Muscle layer of colon (tissue), 2 donors: ENCODE results near the gene MRPL28.
"Not testable (repeated sequence)": the region's sequence is repeated elsewhere in the genome, so short reads cannot be mapped to it uniquely, and the experiment has no call there.

Experiments used
- H3K27ac ChIP-seq: one replicate; pipeline ENCODE4 v1.7.0; 2013; ENCODE audit warnings: low read depth, mild to moderate bottlenecking, low read length, moderate library complexity
- H3K27me3 ChIP-seq, 2 donors: one replicate each; pipeline ENCODE4 v1.7.0; 2013; ENCODE audit warnings: low read length in 2 of 2, mild to moderate bottlenecking in 2 of 2; ENCODE audit not compliant: insufficient read depth in 2 of 2, control insufficient read depth in 1 of 2
- H3K36me3 ChIP-seq: one replicate; pipeline ENCODE4 v1.7.0; 2013; ENCODE audit warnings: mild to moderate bottlenecking, low read length; ENCODE audit not compliant: insufficient read depth
- H3K4me1 ChIP-seq: one replicate; pipeline ENCODE4 v1.7.0; 2013; ENCODE audit warnings: mild to moderate bottlenecking, low read length; ENCODE audit not compliant: insufficient read depth
- H3K4me3 ChIP-seq, 2 donors: one replicate each; pipeline ENCODE4 v1.7.0; 2013; ENCODE audit warnings: low read length in 2 of 2, low read depth in 1 of 2, mild to moderate bottlenecking in 1 of 2, moderate library complexity in 1 of 2
- H3K9ac ChIP-seq: one replicate; pipeline ENCODE4 v1.7.0; 2013; ENCODE audit warnings: low read length
- H3K9me3 ChIP-seq: one replicate; pipeline ENCODE4 v1.7.0; 2013; ENCODE audit warnings: mild to moderate bottlenecking, low read length
- donor health status: abdominal sarcoma.
- donor health status: Adenocarcinoma of cecum.

Gene MRPL28

DNA sequence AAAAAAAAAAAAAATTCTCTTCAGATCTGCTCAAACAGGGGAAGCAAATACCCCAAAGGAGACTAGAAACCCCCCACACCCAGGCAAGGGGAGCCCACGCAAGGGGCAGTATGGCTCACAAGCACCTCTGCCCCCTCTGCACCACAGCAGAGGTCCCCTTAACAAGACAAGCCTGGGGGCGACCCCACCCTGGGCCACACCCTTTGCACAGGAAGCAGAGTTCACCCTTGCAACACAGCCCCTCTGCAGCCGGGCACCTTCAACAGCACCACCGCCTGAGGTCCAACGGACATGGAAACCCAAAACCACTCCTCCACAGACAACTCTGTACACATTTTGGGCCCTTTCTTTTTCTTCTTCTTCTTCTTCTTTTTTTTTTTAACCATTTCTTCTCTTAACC is 30.7 kb downstream of the MRPL28 start:
- H3K27me3 ChIP-seq: no peaks in the 10 kb centered on the region
- no peaks in the 10 kb centered on the region for H3K9me3 ChIP-seq
- H3K4me3 ChIP-seq: no peak overlapping the region
- H3K4me1 ChIP-seq: no peaks in the 10 kb centered on the region
- H3K27ac ChIP-seq: no peak overlapping the region
- H3K9ac ChIP-seq: no peak overlapping the region
- no peaks in the 10 kb centered on the region for H3K36me3 ChIP-seq

DNA sequence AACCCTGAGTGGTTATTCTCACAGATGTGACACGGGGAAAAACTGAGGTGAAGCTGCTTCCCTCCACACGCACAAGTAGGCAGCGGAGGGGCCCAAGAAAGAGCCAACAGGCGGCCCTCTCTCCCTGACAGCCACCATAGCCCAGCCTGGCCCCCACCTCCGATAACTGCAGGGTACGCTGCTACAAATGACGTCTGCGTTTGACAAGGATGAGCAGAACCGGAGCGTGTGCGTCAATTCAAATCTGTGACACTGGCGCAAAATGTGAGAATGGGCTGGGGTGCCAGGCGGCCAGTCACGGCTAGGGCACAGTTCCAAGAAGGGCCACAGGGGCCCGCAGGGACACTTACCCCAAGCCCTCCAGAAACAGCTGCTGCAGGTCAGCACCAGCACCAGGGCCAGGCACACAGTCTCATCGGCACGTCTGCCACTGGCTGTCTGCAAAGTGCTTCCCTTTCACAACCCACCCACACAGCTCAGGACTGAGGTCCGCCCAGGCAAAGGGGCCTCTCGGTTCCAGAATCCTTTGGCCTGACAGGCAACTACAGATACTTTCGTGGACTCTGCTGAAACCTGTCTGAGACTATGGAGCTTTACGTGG is 32.3 kb downstream of the MRPL28 start:
- no peaks in the 10 kb centered on the region for H3K27me3 ChIP-seq
- no peaks in the 10 kb centered on the region for H3K36me3 ChIP-seq
- no peak overlapping the region for H3K4me3 ChIP-seq
- no peaks in the 10 kb centered on the region for H3K4me1 ChIP-seq
- H3K9ac ChIP-seq: no peak overlapping the region
- no peak overlapping the region for H3K27ac ChIP-seq
- no peaks in the 10 kb centered on the region for H3K9me3 ChIP-seq

DNA sequence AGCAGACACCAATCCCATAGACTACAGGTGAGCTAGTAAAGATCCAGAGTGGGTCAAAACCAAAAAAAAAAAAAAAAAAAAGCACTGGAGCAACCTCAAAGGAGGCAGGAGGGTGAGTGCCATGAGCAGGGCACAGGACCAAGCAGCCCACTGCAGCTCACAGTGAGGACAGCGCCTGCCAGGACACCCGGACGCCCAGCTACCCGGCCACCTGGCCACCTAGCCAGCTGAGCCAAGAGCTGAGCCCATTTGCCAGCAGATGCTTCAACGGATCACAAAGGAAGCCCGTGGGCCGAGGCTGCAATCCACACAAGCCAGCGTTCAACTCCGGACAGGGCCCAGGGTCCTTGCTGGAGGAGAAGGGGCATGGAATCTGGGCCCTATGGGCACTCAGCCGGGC is 32.9 kb downstream of the MRPL28 start:
- Histone ChIP-seq H3K4me1 (no peaks in the 10 kb centered on the region), H3K9ac (no peak overlapping the region), H3K36me3 (no peaks in the 10 kb centered on the region), H3K27ac (no peak overlapping the region), H3K4me3 (no peak overlapping the region), H3K9me3 (no peaks in the 10 kb centered on the region), H3K27me3 (no peaks in the 10 kb centered on the region)

- Histone ChIP-seq H3K36me3 (no peaks in the 10 kb centered on the region), H3K9ac (no peak overlapping the region), H3K9me3 (no peaks in the 10 kb centered on the region), H3K27me3 (no peaks in the 10 kb centered on the region), H3K27ac (no peak overlapping the region), H3K4me1 (no peaks in the 10 kb centered on the region), H3K4me3 (no peak overlapping the region)
Measured at GRCh38 chr16:336269-336668, 34.1 kb downstream of the MRPL28 start.

GRCh38 chr16:334861-335632 is 35.3 kb downstream of the MRPL28 start:
- H3K9me3 ChIP-seq, H3K9ac ChIP-seq, H3K4me1 ChIP-seq, H3K36me3 ChIP-seq, H3K27ac ChIP-seq, H3K4me3 ChIP-seq, H3K27me3 ChIP-seq: not testable (repeated sequence)

DNA sequence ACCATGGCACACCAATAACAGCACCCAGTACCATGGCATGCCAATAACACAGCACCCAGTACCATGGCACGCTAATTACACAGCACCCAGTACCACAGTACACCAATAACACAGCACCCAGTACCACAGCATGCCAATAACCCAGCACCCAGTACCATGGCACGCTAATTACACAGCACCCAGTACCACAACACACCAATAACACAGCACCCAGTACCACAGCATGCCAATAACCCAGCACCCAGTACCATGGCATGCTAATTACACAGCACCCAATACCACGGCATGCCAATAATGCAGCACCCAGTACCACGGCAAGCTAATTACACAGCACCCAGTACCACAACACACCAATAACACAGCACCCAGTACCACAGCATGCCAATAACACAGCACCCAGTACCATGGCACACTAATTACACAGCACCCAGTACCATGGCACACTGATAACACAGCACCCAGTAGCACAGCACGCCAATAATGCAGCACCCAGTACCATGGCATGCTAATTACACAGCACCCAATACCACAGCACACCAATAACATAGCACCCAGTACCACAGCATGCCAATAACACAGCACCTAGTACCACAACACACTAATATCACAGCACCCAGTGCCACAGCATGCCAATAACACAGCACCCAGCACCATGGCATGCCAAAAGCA is 36.0 kb downstream of the MRPL28 start:
- H3K4me1 ChIP-seq, H3K9me3 ChIP-seq, H3K4me3 ChIP-seq, H3K27me3 ChIP-seq, H3K36me3 ChIP-seq, H3K27ac ChIP-seq, H3K9ac ChIP-seq: not testable (repeated sequence)

- no peak overlapping the region for H3K4me3 ChIP-seq
- H3K27me3 ChIP-seq: no peaks in the 10 kb centered on the region
- peaks cover 6% of the 10 kb centered on the region for H3K4me1 ChIP-seq
- no peak overlapping the region for H3K9ac ChIP-seq
- no peaks in the 10 kb centered on the region for H3K36me3 ChIP-seq
- no peaks in the 10 kb centered on the region for H3K9me3 ChIP-seq
- H3K27ac ChIP-seq: no peak overlapping the region
Measured at GRCh38 chr16:333406-334094, 36.8 kb downstream of the MRPL28 start.

DNA sequence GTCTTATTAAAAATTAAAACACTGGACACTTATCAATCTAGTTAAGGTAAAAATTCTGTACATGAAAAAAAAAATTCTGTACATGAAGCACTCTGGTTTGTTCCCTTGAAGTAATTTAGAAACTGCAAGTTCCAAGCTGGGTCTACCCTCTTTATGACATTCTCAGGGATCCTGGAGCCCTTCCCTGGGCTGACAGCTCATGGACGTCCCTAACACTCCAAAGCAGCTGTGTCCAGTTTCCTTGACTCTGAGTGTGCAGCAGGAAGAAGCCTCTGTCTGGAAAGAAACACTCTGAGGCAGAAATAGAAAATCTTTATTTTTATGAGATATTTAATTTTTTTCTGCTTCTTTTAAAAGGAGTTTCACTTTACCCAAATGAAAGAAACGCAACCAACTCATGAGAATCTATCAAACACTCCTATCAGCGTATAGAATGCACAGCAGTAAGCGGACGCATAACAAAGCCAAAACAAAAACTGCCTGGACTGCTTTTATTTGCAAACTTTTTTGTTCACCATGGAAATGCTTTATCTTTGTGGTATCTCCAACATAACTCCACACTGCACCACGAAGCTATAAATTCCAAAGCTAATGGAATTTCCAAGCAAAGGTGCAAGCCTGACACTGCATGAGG is 39.0 kb downstream of the MRPL28 start:
- H3K27me3 ChIP-seq, H3K9me3 ChIP-seq, H3K4me3 ChIP-seq, H3K4me1 ChIP-seq, H3K36me3 ChIP-seq, H3K9ac ChIP-seq, H3K27ac ChIP-seq: not testable (repeated sequence)

- Histone ChIP-seq H3K4me3 (no peak overlapping the region), H3K27ac (no peak overlapping the region), H3K9me3 (no peaks in the 10 kb centered on the region), H3K27me3 (no peaks in the 10 kb centered on the region), H3K9ac (no peak overlapping the region), H3K36me3 (no peaks in the 10 kb centered on the region), H3K4me1 (peaks cover 6% of the 10 kb centered on the region)
Measured at GRCh38 chr16:330741-331140, 39.6 kb downstream of the MRPL28 start.

DNA sequence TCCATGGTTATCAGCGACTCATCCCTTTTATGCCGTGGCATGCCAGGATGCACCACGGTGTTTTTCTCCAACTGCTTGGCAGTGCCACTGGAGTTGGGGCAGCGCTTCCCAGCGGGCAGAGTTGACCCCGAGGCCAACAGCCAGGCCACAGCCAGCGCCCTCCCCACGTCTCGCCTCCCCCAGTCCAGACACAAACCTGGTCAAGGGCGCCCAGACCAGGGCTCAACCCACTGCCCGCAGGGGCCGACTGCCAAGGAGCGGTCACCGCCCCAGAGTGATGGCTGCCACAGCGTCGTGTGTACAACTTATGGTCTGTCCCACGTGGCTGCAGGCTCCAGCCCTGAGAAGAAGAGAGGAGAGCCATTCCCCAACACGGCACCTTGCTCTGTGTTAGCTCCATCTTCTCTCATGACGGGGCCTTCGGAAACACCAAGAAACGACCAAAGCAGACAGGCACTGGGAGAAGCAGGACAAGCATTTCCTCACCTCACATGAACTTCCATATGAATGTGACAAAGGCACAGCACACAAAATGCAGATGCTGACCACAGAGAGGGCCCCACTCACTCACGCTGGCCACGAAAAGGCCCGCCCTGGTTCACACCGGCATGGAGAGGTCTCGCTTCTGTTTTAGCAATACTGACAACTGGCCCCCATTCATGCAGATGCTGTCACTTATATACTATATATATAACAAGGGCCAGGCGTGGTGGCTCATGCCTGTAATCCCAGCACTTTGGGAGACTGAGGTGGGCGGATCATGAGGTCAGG is 44.8 kb downstream of the MRPL28 start:
- no peaks in the 10 kb centered on the region for H3K27me3 ChIP-seq
- H3K9ac ChIP-seq: no peak overlapping the region
- H3K4me3 ChIP-seq: no peak overlapping the region
- H3K27ac ChIP-seq: no peak overlapping the region
- H3K9me3 ChIP-seq: no peaks in the 10 kb centered on the region
- peaks cover 4% of the 10 kb centered on the region for H3K4me1 ChIP-seq
- no peaks in the 10 kb centered on the region for H3K36me3 ChIP-seq
